22Rv1 (cell line): Measurements from ENCODE around the gene STAM.

ENCODE experiments used
- H3K27ac ChIP-seq: fragments of 450-650 bp; 2 replicates; pipeline ENCODE4 v1.5.1; 2017
- ZFX ChIP-seq: fragments of 450-650 bp; IDR thresholded peaks from 2 replicates; pipeline ENCODE4 v1.6.1; 2017; ENCODE audit warnings: antibody characterized with exemption, borderline replicate concordance
- TF ChIP-seq, protein P1 (sequence below): fragments of 450-650 bp; IDR thresholded peaks from 2 replicates; pipeline ENCODE4 v1.5.1; 2017; ENCODE audit warnings: mild to moderate bottlenecking

STAM gene

DNA sequence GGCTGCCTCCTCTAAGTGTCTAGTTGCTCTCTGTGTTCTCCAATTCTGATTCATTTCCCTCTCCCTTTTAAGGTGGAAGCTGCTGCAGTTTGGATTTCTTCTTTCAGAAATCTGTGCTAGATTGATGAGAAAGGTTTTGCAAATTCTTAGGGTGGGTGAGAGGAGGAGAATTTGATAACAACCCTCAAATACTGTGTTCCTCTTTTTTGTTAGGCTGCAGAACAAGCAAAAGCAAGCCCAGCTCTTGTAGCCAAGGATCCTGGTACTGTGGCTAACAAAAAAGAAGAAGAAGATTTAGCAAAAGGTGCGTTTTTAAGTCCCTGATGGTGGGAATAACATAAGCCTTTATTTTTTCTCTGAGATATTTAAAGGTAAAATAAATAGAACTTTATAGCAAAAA, 49.1 kb downstream of the STAM start:
- no peak overlapping the region for H3K27ac ChIP-seq
- TF ChIP-seq ZFX, result no peak
- TF ChIP-seq, protein P1, sequence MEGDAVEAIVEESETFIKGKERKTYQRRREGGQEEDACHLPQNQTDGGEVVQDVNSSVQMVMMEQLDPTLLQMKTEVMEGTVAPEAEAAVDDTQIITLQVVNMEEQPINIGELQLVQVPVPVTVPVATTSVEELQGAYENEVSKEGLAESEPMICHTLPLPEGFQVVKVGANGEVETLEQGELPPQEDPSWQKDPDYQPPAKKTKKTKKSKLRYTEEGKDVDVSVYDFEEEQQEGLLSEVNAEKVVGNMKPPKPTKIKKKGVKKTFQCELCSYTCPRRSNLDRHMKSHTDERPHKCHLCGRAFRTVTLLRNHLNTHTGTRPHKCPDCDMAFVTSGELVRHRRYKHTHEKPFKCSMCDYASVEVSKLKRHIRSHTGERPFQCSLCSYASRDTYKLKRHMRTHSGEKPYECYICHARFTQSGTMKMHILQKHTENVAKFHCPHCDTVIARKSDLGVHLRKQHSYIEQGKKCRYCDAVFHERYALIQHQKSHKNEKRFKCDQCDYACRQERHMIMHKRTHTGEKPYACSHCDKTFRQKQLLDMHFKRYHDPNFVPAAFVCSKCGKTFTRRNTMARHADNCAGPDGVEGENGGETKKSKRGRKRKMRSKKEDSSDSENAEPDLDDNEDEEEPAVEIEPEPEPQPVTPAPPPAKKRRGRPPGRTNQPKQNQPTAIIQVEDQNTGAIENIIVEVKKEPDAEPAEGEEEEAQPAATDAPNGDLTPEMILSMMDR, result no peak

DNA sequence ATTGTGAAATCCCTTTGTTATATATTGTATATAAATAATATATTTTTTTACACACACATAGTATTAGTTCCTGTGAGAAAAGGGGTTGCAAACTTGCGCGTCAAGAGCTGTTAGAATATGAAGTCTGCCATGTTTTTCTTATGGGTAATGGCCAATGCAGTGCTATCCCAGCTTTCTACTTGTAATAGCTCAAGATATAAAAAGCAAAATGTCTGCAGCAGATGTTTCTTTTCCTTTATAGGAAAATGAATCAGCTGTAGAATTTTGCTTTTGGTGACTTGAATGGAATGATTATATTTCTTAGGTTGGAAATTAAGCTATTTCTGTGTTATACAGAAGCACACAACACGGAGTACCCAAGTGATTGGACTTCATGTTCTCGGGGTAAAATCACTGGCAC, 54.7 kb downstream of the STAM start:
- H3K27ac ChIP-seq, result no peak overlapping the region
- TF ChIP-seq ZFX, result no peak
- TF ChIP-seq, protein P1, result no peak

DNA sequence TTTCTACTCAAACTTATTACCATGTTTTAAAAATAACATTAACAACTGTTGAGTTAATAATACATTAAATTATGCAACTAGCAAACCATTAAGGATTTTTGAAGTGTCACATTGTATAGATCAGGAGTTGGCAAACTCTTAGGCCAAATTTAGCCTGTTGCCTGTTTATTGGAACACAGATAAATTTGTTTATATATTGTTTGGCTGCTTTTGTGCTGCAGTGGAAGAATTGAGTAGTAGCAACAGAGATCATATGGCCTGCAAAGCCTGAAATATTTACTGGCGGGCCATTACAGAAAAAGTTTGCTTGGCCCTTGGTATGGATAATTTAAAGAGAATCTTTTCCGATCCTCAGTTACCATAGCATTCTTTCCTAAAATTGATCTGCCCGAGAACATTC, 57.4 kb downstream of the STAM start:
- H3K27ac ChIP-seq, result no peak overlapping the region
- no peak for TF ChIP-seq ZFX
- TF ChIP-seq, protein P1, result no peak

DNA sequence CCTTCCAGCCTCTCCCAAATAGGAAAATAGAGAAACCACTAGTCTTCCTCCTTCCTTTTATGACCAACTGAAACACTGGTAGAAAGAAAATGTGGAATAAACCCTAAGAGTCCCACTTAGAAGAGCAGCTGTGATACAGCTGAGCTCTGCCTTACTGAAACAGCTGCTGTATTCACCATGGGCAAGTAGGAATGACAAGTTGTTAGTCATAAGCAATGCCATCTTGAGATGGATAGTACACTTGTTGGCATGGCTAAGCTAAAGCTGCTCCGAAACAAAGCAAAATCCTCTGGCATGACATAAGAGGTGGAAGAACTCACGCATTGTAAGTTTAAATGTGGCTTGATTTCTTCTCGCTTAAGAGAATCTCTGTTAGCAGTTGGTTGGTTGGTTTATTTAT, 59.8 kb downstream of the STAM start:
- TF ChIP-seq ZFX, result no peak
- TF ChIP-seq, protein P1, result no peak
- H3K27ac ChIP-seq, result no peak overlapping the region

DNA sequence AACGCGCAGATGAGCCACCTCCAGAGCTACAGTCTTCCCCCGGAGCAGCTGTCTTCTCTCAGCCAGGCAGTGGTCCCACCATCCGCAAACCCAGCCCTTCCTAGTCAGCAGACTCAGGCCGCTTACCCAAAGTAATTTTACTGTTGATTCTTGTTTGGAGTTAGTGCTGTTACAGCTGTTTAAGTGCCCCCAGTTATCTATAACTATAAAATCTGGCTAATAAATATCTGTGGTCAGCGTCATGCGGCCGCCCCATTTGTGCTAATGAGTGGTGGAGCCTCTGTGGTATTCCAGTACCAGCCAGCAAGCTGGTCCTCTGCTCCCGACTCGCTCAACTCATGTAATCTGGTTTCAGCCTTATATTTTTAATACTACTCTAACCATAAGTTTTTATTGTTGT, 64.9 kb downstream of the STAM start:
- no peak overlapping the region for H3K27ac ChIP-seq
- TF ChIP-seq, protein P1, result no peak
- TF ChIP-seq ZFX, result no peak

DNA sequence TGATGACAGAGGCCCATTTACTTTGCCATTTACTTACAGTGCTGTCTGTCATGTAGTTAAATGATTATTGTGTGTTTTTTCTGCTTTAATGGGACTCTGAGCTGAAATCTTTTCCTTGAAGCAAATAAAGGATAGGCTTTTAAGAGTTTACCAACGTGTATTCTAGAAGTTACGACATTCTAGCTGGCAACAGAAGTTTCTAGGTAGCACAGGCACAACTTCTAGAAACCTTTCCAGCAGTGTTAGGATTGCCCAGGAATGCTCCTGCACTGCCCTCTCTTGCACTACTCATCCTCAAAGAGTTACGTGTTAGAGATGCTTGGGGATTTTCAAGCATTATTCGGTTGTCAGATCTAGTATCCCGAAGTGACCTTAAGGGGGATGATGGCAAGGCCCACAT, 65.5 kb downstream of the STAM start:
- H3K27ac ChIP-seq, result no peak overlapping the region
- TF ChIP-seq ZFX, result no peak
- TF ChIP-seq, protein P1, result no peak

DNA sequence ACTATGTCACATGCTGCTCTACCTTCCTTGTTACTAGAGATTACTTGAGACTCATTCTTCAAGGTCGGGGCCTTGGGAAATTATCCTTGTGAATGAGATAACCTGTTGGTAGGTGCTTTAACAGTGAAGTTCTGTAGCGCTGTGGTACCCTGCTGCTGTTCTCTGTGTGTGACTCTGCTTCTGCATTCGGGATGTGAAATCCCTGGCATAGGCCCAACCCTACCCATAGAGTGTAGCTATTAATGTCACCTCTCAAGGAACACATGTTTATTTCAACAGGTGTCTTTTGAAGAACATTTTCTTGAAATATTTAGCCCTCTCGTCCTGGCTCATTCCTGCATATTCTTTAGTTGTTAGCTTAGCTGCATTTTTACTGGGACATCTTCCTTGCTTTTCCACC, 66.2 kb downstream of the STAM start:
- no peak overlapping the region for H3K27ac ChIP-seq

More for the DNA sequence above, 66.2 kb downstream of the STAM start:
- TF ChIP-seq, protein P1, result no peak
- TF ChIP-seq ZFX, result no peak
